ENCODE measurements around the gene ADM5. TPM values are rescaled to one million over a fixed set of nuclear protein-coding genes. Genes with fewer than 3 reads are reported as not detected.
A peak's percentile ranks its signal among the peaks of the same experiment; 100 is the strongest.

Gene ADM5
- total RNA-seq, 1 donor from 2014 or later = 0.53 TPM

- DNase-seq (ENCODE audit: low read depth) (no peak), FAIRE-seq (no peak)
- H3K4me3 ChIP-seq (ENCODE audit: low read depth, low read length) = no peak overlapping the region
- no peak for TF ChIP-seq CTCF (IDR thresholded peaks at IDR 0.05; ENCODE audit: insufficient read depth, low read length, severe bottlenecking)
- H3K36me3 ChIP-seq (ENCODE audit: control insufficient read depth, insufficient read depth, low read length) = peaks cover 26% of the 10 kb centered on the region
- no peaks in the 10 kb centered on the region for H3K27me3 ChIP-seq (ENCODE audit: control insufficient read depth, insufficient read depth, low read length)
Measured at GRCh38 chr19:49688531-49689132, 762 bp upstream of the ADM5 start.

- Histone ChIP-seq H3K4me3 (ENCODE audit: low read depth, low read length) (peak overlapping the region; percentile 36), H3K36me3 (ENCODE audit: control insufficient read depth, insufficient read depth, low read length) (peaks cover 13% of the 10 kb centered on the region), H3K27me3 (ENCODE audit: control insufficient read depth, insufficient read depth, low read length) (no peaks in the 10 kb centered on the region)
- FAIRE-seq (no peak), DNase-seq (ENCODE audit: low read depth) (no peak)
- TF ChIP-seq CTCF (IDR thresholded peaks at IDR 0.05; ENCODE audit: insufficient read depth, low read length, severe bottlenecking) = no peak
Measured at GRCh38 chr19:49690079-49690655, 773 bp downstream of the ADM5 start.

GRCh38 chr19:49690656-49691242 lies 1.4 kb downstream of the ADM5 start, which contains the start of gene CPT1C:
Gene CPT1C, plus strand, starts transcription at chr19:49691116. Its CDS starts 1,137 bp downstream, at chr19:49692253.
- Histone ChIP-seq H3K36me3 (ENCODE audit: control insufficient read depth, insufficient read depth, low read length) (peaks cover 11% of the 10 kb centered on the region), H3K27me3 (ENCODE audit: control insufficient read depth, insufficient read depth, low read length) (no peaks in the 10 kb centered on the region), H3K4me3 (ENCODE audit: low read depth, low read length) (peak within 1 kb of the TSS; percentile 36)
- TF ChIP-seq CTCF (IDR thresholded peaks at IDR 0.05; ENCODE audit: insufficient read depth, low read length, severe bottlenecking) = no peak
- FAIRE-seq = no peak
- peak; percentile 60 for DNase-seq (ENCODE audit: low read depth)

- DNase-seq (ENCODE audit: low read depth) (peak; percentile 11), FAIRE-seq (peak; percentile 40)
Measured at GRCh38 chr19:49691243-49692146, 2.1 kb downstream of the ADM5 start.

GRCh38 chr19:49692147-49692506 lies 2.7 kb downstream of the ADM5 start:
- DNase-seq (ENCODE audit: low read depth) (no peak), FAIRE-seq (no peak)
- Histone ChIP-seq H3K27me3 (ENCODE audit: control insufficient read depth, insufficient read depth, low read length) (no peaks in the 10 kb centered on the region), H3K36me3 (ENCODE audit: control insufficient read depth, insufficient read depth, low read length) (peaks cover 6% of the 10 kb centered on the region), H3K4me3 (ENCODE audit: low read depth, low read length) (no peak overlapping the region)
- TF ChIP-seq CTCF (IDR thresholded peaks at IDR 0.05; ENCODE audit: insufficient read depth, low read length, severe bottlenecking) = no peak

More at GRCh38 chr19:49691243-49692146, 2.1 kb downstream of the ADM5 start:
- TF ChIP-seq CTCF (IDR thresholded peaks at IDR 0.05; ENCODE audit: insufficient read depth, low read length, severe bottlenecking) = no peak
- H3K4me3 ChIP-seq (ENCODE audit: low read depth, low read length) = peak overlapping the region; percentile 36
- H3K36me3 ChIP-seq (ENCODE audit: control insufficient read depth, insufficient read depth, low read length) = peaks cover 6% of the 10 kb centered on the region
- H3K27me3 ChIP-seq (ENCODE audit: control insufficient read depth, insufficient read depth, low read length) = no peaks in the 10 kb centered on the region

All from bronchial epithelial cell (primary cell).